ENCODE results near the gene CTCF.
A peak's percentile ranks its signal among the peaks of the same experiment; 100 is the strongest.

CTCF gene

GRCh38 chr16:67537636-67538591, 24.4 kb upstream of the CTCF start:
- H3K27ac ChIP-seq: peak overlapping the region; percentile 76
- peaks cover 29 to 38% of the 10 kb centered on the region in 2 experiments for H3K4me1 ChIP-seq (ENCODE audit: control insufficient read depth in 1 of 2, insufficient read depth in 1 of 2, low read depth in 1 of 2, low read length in 1 of 2)
- no peaks in the 10 kb centered on the region for H3K9me3 ChIP-seq
- H3K36me3 ChIP-seq: peaks cover 44% of the 10 kb centered on the region
- peaks cover 32% of the 10 kb centered on the region for H3K27me3 ChIP-seq
- H3K4me3 ChIP-seq (ENCODE audit: low read depth in 1 of 2, low read length in 1 of 2): peak overlapping the region; percentile 88 to 94
- TF ChIP-seq, protein P1, sequence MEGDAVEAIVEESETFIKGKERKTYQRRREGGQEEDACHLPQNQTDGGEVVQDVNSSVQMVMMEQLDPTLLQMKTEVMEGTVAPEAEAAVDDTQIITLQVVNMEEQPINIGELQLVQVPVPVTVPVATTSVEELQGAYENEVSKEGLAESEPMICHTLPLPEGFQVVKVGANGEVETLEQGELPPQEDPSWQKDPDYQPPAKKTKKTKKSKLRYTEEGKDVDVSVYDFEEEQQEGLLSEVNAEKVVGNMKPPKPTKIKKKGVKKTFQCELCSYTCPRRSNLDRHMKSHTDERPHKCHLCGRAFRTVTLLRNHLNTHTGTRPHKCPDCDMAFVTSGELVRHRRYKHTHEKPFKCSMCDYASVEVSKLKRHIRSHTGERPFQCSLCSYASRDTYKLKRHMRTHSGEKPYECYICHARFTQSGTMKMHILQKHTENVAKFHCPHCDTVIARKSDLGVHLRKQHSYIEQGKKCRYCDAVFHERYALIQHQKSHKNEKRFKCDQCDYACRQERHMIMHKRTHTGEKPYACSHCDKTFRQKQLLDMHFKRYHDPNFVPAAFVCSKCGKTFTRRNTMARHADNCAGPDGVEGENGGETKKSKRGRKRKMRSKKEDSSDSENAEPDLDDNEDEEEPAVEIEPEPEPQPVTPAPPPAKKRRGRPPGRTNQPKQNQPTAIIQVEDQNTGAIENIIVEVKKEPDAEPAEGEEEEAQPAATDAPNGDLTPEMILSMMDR (IDR thresholded peaks at IDR 0.05): no peak

- H3K4me1 ChIP-seq (ENCODE audit: control insufficient read depth in 1 of 2, insufficient read depth in 1 of 2, low read depth in 1 of 2, low read length in 1 of 2): peaks cover 29 to 32% of the 10 kb centered on the region in 2 experiments
- H3K27ac ChIP-seq: peak overlapping the region; percentile 76
- H3K9me3 ChIP-seq: no peaks in the 10 kb centered on the region
- peaks cover 32% of the 10 kb centered on the region for H3K27me3 ChIP-seq
- peaks cover 52% of the 10 kb centered on the region for H3K36me3 ChIP-seq
- TF ChIP-seq, protein P1 (IDR thresholded peaks at IDR 0.05): no peak
- peak overlapping the region; percentile 88 to 94 for H3K4me3 ChIP-seq (ENCODE audit: low read depth in 1 of 2, low read length in 1 of 2)
Measured at GRCh38 chr16:67538666-67539101, 23.6 kb upstream of the CTCF start.

GRCh38 chr16:67539271-67539670, 23.1 kb upstream of the CTCF start:
- Histone ChIP-seq H3K27ac (no peak overlapping the region), H3K36me3 (peaks cover 58% of the 10 kb centered on the region), H3K27me3 (peaks cover 32% of the 10 kb centered on the region), H3K4me1 (ENCODE audit: control insufficient read depth in 1 of 2, insufficient read depth in 1 of 2, low read depth in 1 of 2, low read length in 1 of 2) (peaks cover 26 to 29% of the 10 kb centered on the region in 2 experiments), H3K9me3 (no peaks in the 10 kb centered on the region), H3K4me3 (ENCODE audit: low read depth in 1 of 2, low read length in 1 of 2) (no peak overlapping the region)
- TF ChIP-seq, protein P1 (IDR thresholded peaks at IDR 0.05): no peak

GRCh38 chr16:67539691-67540635, 22.4 kb upstream of the CTCF start:
- no peak overlapping the region for H3K27ac ChIP-seq
- H3K4me3 ChIP-seq (ENCODE audit: low read depth in 1 of 2, low read length in 1 of 2): no peak overlapping the region

DNA sequence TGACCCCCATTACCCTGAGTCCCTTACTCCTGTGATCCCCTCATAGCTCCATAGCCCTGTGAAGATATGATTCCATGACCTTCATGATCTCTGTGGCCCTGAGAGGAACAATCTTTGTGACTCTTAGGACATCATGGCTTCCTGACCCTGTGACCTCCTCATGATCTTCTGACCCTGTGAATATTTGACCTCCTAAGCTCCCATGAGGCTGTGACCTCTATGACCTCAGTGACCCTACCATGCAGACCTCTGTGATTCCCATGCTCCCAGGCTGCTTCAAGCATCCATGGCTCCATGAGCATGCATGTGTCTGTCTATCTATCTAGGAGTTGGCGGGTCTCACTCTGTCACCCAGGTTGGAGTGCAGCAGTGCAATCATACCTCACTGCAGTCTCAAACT, 21.6 kb upstream of the CTCF start:
- TF ChIP-seq, protein P1 (IDR thresholded peaks at IDR 0.05): no peak
- H3K36me3 ChIP-seq: peaks cover 73% of the 10 kb centered on the region
- H3K9me3 ChIP-seq: no peaks in the 10 kb centered on the region
- no peak overlapping the region for H3K27ac ChIP-seq
- no peak overlapping the region for H3K4me3 ChIP-seq (ENCODE audit: low read depth in 1 of 2, low read length in 1 of 2)
- peaks cover 32% of the 10 kb centered on the region for H3K27me3 ChIP-seq
- H3K4me1 ChIP-seq (ENCODE audit: control insufficient read depth in 1 of 2, insufficient read depth in 1 of 2, low read depth in 1 of 2, low read length in 1 of 2): peaks cover 22 to 29% of the 10 kb centered on the region in 2 experiments

More at GRCh38 chr16:67539691-67540635, 22.4 kb upstream of the CTCF start:
- peaks cover 22 to 29% of the 10 kb centered on the region in 2 experiments for H3K4me1 ChIP-seq (ENCODE audit: control insufficient read depth in 1 of 2, insufficient read depth in 1 of 2, low read depth in 1 of 2, low read length in 1 of 2)
- H3K27me3 ChIP-seq: peaks cover 32% of the 10 kb centered on the region
- TF ChIP-seq, protein P1 (IDR thresholded peaks at IDR 0.05): no peak
- peaks cover 65% of the 10 kb centered on the region for H3K36me3 ChIP-seq
- no peaks in the 10 kb centered on the region for H3K9me3 ChIP-seq

Data from neutrophil (primary cell).